GM21529 (cell line): ENCODE results near the gene GOLGA2.
"Not testable (repeated sequence)": the region's sequence is repeated elsewhere in the genome, so short reads cannot be mapped to it uniquely, and the experiment has no call there.

Source experiments
- ATAC-seq: cut with Tn5 transposase; IDR thresholded peaks from one replicate; pipeline ENCODE4 v1.9.1; 2021; ENCODE audit not compliant: unreplicated experiment

GOLGA2 gene

DNA sequence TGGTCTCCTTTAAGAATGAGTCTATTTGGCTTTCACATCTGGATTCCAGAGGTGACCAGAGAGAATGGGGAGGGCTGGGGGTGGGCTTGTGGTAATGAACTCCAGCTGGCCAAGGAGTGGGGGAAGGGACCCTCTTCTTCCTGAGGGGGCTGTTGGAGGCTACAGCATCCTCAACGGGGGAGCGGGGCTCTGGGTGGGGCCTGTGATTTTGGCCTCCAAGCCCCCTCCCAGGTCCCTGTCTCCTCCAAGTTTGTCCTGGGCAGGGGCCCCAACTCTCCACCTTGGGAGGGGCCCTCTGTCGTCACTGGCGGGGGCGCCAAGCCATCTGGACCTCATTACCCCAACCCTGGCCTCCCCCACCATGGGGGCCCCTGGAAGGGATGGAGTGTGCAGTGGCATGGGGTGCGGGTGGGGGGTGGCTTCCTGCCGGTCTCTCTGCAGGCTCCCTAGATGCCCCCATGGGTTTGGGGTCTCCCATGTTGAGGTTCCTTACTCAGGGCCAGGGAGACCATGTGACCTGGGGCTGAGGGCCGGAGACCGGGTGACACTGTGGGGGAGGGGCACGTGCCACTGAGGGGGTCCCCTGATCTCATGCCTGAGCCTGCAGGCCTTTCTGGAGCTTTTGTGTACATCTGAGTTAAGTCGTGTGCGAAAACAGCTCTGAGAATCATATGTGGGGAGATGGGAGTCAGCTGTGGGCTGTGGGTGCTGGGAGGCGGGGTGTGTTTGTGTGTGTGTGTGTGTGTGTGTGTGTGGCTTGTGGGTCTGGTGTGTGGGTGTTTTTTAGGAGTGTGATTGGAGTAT lies 32.4 kb downstream of the GOLGA2 start:
- ATAC-seq, result no peak

DNA sequence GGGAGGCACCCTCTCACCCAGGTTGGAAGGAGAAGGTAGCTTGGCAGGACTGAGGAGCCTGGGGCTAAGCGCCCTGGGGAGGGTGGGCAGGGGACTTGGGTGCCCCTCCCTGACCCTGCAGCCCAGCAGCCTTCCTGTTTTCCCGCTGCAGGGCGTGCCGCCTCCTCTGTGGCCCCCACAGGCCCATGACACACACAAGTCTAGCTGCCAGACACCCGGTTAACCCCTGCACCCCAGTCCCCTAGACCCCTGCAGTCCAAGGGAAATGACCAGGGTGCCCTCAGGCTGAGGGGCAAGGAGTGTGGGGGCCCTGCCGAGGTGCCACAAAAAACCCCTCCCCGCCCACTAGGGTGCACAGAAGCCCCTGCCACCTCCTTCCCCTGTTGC lies 33.0 kb downstream of the GOLGA2 start:
- no peak for ATAC-seq

GRCh38 chr9:128242124-128242523 lies 33.7 kb downstream of the GOLGA2 start:
- ATAC-seq, result no peak

- ATAC-seq, result no peak
Observed at GRCh38 chr9:128233817-128234406, 41.9 kb downstream of the GOLGA2 start.

DNA sequence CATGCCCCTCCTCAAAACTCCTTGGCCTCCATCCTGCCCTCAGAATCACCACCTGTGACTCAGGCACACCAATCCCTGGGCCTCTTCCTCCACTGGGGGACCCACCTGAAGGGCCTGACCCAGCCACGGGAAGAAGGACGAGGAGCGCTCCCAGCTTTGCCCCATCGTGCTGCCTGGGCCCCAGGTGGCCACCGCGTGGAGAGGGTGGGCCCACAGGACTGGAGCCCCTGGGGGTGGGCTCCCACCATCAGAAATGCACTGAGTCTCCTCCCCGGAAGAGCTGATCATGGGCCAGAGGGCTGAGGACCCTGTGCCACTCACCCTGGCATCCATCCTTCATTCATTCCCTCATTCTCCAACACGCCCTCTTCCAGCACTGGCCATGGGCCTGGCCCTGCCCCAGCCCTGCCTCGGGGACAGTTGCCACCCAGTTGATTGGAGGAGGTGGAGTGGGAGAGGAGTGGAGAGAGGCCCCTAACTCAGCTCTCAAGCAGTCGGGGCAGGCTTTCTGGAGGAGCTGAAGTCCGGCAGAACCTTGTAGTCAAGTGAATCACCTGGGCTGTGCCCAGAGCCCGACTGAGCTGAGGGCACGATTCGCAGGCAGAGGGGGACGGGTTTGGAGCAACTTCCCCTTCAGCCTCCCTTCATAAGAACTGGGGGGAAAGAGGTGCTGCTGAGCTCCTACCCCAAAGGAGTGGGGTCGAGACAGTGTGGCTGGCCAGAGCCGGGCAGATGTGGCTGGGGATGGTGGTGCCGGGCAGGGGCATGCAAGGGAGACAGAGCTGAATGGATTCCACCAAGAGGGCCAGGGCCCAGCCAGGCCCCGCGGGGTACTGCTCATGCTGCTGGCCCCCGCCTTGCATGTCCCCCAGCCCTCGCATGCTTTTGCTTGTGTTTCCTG lies 43.0 kb downstream of the GOLGA2 start:
- ATAC-seq, result no peak

DNA sequence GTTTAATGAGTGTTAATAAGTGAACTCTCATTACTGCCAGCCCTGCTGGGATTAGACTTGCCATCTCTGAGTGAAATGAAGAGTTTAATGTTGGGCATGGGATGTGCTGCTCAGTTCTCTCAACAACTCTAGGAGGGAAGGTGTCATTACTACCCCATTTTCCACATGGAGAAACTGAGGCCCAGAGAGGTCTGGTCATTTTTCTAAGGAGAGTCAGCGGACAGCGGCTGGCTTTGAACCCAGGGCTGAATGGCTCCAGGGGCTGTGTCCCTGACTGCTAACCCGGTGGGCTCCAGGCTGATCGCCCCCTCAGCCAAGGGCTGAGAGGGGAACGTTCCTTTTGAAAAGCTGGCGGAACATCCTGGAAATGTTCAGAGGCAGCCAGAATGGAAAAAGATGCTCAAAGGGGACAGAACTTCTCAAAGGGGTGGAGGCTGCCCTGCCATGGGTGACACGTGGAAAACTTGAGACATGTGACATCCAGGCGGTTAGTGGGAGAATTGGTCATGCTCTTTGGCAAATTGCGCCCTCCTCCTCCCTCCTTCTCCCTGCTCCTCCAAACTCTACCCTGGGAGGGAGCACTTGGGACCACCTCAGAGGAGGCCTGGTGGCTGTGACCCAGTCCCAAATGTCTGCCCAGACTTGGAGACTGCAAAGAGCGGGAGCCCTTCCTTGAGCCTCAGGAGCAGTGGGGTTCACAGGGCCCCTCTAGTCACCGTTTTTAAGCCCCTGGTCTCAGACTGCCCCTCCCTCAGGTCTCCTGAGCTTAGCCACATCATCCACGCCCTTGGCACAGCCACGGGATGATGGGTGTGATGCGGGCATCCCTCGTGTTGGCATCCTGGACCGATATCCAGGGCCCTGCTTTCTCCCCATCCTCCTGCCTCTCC lies 43.9 kb downstream of the GOLGA2 start:
- ATAC-seq, result no peak

DNA sequence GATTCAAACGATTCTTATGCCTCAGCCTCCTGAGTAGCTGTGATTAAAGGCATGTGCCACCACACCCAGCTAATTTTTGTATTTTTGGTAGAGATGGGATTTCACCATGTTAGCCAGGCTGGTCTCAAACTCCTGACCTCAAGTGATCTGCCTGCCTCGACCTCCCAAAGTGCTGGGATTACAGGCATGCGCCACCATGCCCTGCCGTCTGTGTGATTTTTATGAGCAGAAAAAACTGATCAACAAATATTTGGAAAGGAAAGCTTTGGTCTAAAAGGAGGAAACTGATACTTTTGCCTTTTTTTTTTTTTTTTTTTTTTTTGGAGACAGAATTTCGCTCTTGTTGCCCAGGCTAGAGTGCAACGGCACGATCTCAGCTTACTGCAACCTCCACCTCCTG lies 44.9 kb downstream of the GOLGA2 start:
- not testable (repeated sequence) for ATAC-seq

- ATAC-seq, result no peak
Observed at GRCh38 chr9:128226412-128226801, 49.4 kb downstream of the GOLGA2 start.

GRCh38 chr9:128225770-128226411 lies 49.9 kb downstream of the GOLGA2 start:
- ATAC-seq, result no peak

DNA sequence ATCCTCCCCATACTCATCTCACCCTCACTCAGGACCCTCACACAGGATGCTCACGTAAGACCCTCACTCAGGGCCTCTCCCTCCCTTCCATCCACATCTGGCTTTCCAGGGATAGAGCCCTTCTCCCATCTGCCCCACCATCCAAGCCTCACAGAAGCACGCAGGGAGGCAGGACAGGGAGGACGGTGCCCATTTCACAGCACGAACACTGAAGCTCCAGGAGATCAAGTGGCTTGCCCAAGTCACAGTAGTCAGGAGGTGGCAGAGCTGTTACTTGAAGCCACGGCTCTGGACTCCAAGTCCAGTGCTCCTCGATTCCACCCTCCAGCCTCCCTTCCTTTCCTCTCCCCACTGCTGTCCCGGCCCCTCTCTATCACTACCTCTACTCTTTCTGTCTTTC lies 50.9 kb downstream of the GOLGA2 start:
- no peak for ATAC-seq

GRCh38 chr9:128222880-128223670 lies 52.7 kb downstream of the GOLGA2 start:
- ATAC-seq, result no peak

DNA sequence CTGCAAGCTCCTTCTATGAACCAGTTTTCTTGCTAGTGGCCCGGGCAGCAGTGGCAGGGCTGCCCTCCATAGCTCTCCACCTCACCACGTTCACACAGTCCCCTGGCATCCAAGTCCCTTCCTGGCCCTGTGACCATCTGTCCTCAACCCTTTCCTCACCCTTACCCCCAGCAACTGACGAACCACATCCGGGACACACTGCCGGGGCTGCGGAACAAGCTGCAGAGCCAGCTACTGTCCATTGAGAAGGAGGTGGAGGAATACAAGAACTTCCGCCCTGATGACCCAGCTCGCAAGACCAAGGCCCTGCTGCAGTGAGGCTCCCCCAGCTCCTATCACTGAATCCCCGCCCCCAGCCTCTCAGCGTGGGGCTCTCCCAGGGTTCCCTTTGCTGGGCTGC lies 53.8 kb downstream of the GOLGA2 start:
- ATAC-seq, result no peak

GRCh38 chr9:128219831-128220230 lies 56.0 kb downstream of the GOLGA2 start:
- no peak for ATAC-seq

DNA sequence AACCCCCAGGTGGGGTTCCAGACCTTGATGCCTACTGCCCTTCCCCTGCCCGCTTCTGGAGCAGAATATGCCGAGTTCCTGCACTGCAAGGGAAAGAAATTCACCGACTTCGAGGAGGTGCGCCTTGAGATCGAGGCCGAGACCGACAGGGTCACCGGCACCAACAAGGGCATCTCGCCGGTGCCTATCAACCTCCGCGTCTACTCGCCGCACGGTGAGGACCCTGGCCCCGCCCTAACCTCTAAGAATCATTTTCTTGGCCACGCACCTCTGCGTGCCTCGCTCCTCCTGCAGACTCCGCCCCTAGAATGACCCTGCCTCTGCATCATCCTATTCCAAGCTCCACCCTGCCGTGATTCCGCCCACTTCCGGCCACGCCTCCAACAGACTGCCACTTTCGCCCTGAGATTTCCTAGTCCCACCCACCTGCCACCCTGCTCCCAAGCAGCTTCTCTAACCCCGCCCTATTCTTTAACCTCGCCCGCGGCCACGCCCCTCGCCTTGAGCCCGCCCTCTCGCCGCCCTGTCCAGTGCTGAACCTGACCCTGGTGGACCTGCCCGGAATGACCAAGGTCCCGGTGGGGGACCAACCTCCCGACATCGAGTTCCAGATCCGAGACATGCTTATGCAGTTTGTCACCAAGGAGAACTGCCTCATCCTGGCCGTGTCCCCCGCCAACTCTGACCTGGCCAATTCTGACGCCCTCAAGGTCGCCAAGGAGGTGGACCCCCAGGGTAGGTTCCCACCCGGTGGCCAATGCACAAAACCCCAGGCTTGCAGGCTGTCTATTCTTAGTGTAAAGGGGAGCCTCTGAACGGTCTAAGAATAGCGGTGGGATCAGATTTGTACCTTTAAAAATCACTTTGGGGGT lies 57.1 kb downstream of the GOLGA2 start:
- peak; percentile 92 for ATAC-seq

GRCh38 chr9:128218172-128218517 lies 57.7 kb downstream of the GOLGA2 start:
- ATAC-seq, result no peak

GRCh38 chr9:128216781-128217553 lies 58.8 kb downstream of the GOLGA2 start:
- no peak for ATAC-seq

- ATAC-seq, result no peak
Observed at GRCh38 chr9:128215491-128216409, 60.1 kb downstream of the GOLGA2 start.
